GM13976 (cell line): ENCODE measurements around the gene MCTP1.

Experiments used
- DNase-seq: peaks from one replicate; pipeline ENCODE4 v3.0.0; 2012; ENCODE audit warnings: low spot score
- CTCF ChIP-seq: IDR thresholded peaks from 2 replicates; pipeline ENCODE4 v1.5.1; 2012; ENCODE audit warnings: borderline replicate concordance, mild to moderate bottlenecking; ENCODE audit not compliant: insufficient read depth; ENCODE audit errors: extremely low read depth, missing control alignments, control extremely low read depth
- in situ Hi-C: fragments of 300-500 bp; cut with MboI; formaldehyde crosslinking; loops from one replicate; pipeline ENCODE4 v1.12.0; 2022; ENCODE audit warnings: low sequenced_read_pairs, mixed read lengths, inconsistent platforms; ENCODE audit not compliant: unreplicated experiment

Gene MCTP1

GRCh38 chr5:94808497-94808896, 476.4 kb downstream of the MCTP1 start:
- TF ChIP-seq CTCF: no peak
- DNase-seq: no peak
- in situ Hi-C loops: no loop called here

GRCh38 chr5:94807985-94808384, 476.9 kb downstream of the MCTP1 start:
- TF ChIP-seq CTCF: no peak
- DNase-seq: no peak
- in situ Hi-C loops: no loop called here

GRCh38 chr5:94802450-94802849, 482.4 kb downstream of the MCTP1 start:
- TF ChIP-seq CTCF: no peak
- no peak for DNase-seq
- in situ Hi-C loops: no loop called here

GRCh38 chr5:94796586-94796985, 488.3 kb downstream of the MCTP1 start:
- DNase-seq: no peak
- TF ChIP-seq CTCF: no peak
- in situ Hi-C loops: no loop called here

DNA sequence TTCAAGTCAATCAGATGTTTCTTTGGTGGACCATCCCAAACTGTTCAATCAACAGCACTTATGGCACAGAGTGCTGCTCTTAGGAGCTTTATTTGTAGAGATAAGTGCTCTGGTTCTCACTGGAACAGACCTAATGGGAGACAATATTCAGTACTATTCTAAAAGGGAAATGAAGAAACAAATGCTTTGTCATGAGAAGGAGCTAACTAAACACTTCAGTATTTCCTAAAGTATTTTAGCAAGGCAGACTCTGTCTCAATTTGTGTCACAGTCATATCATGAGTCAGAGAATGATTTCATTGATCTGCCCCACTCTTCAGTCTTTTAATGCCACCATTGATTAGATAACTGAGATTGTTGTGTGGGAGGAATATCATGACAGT, 491.1 kb downstream of the MCTP1 start:
- in situ Hi-C loops: no loop called here
- peak; percentile 54 for DNase-seq
- no peak for TF ChIP-seq CTCF

- no peak for TF ChIP-seq CTCF
- DNase-seq: peak; percentile 82
- in situ Hi-C loops: no loop called here
Observed at GRCh38 chr5:94793113-94793815, 491.6 kb downstream of the MCTP1 start.

DNA sequence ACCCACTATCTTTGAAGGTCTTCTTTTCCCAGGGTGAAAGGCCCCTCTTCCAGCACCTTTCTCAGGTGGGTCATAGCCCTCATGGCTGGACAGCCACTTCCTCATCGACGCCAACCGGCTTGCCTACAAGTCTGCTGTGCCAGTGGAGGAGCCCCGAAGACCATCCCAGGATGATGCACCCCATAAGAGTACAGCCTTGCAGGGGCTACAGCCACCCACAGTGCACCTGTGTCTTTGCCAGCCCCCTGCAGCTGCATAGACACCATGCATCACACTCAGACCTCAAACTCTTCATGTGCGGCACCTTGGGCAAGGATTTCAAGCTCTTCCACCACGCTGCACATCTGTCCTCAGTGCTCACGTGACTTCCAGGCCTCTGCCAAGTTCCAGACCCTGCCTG, 493.1 kb downstream of the MCTP1 start:
- no peak for TF ChIP-seq CTCF
- DNase-seq: no peak
- in situ Hi-C loops: no loop called here
